NCI-H128 (cell line): Measurements from ENCODE around the gene ACCSL.

Experiments used
- DNase-seq: peaks from one replicate; lab custom pipeline; 2025; ENCODE audit not compliant: unreplicated experiment; lab: John Stamatoyannopoulos, UW

The ACCSL gene

GRCh38 chr11:44095506-44096359 lies 48.0 kb downstream of the ACCSL start, which contains the start of gene EXT2:
Gene EXT2 (plus strand): TSS chr11:44095678. CDS start chr11:44107713, 12,035 bp downstream.
- peak; percentile 67 for DNase-seq

- DNase-seq: no peak
Observed at GRCh38 chr11:44096360-44097185, 48.8 kb downstream of the ACCSL start.

- no peak for DNase-seq
Observed at GRCh38 chr11:44097821-44098220, 50.0 kb downstream of the ACCSL start.

GRCh38 chr11:44101098-44101497 lies 53.3 kb downstream of the ACCSL start:
- no peak for DNase-seq

- no peak for DNase-seq
Observed at GRCh38 chr11:44104481-44105294, 56.9 kb downstream of the ACCSL start.

- DNase-seq: no peak
Observed at GRCh38 chr11:44108260-44108659, 60.5 kb downstream of the ACCSL start.
